H1 (cell line): ENCODE results near the gene RAD9A. TPM values are rescaled to one million over a fixed set of nuclear protein-coding genes. Genes with fewer than 3 reads are reported as not detected.

Experiments used
- ATF2 ChIP-seq: IDR thresholded peaks from 2 replicates; pipeline ENCODE4 v1.6.1; 2012; ENCODE audit warnings: low read length, inconsistent platforms
- ATF3 ChIP-seq: IDR thresholded peaks from 2 replicates; pipeline ENCODE4 v1.6.1; 2011; ENCODE audit warnings: low read depth, mild to moderate bottlenecking, low read length; ENCODE audit not compliant: insufficient read depth
- BRCA1 ChIP-seq: IDR thresholded peaks from 2 replicates; pipeline ENCODE4 v1.6.1; 2012; ENCODE audit warnings: low read depth, low read length, improper control_type of control experiment
- CBX8 ChIP-seq: fragments of 300-800, 300-1000 bp; sonication (generic); IDR thresholded peaks from 2 replicates; pipeline ENCODE4 v1.7.1; 2016; ENCODE audit warnings: low read depth, low read length, borderline replicate concordance
- GABPA ChIP-seq: IDR thresholded peaks from 2 replicates; pipeline ENCODE4 v1.6.1; 2011; ENCODE audit warnings: mild to moderate bottlenecking, low read length, moderate library complexity, borderline replicate concordance; ENCODE audit not compliant: insufficient read depth
- GTF2F1 ChIP-seq: IDR thresholded peaks from 2 replicates; pipeline ENCODE4 v1.6.1; 2012; ENCODE audit warnings: low read depth, low read length, improper control_type of control experiment, borderline replicate concordance
- HDAC6 ChIP-seq: IDR thresholded peaks from one replicate; pipeline ENCODE4 v1.7.1; 2012; ENCODE audit warnings: low read depth, mild to moderate bottlenecking, inconsistent platforms, low read length, moderate library complexity
- KDM1A ChIP-seq: fragments of 200-600, 300-600 bp; sonication (generic); IDR thresholded peaks from 2 replicates; pipeline ENCODE4 v1.7.1; 2016; ENCODE audit warnings: mild to moderate bottlenecking, low read length, borderline replicate concordance
- KDM4A ChIP-seq: IDR thresholded peaks from one replicate; pipeline ENCODE4 v1.7.1; 2012; ENCODE audit warnings: low read depth, mild to moderate bottlenecking, moderate library complexity, low read length, inconsistent platforms; ENCODE audit not compliant: severe bottlenecking
- KDM5A ChIP-seq: fragments of 200-600 bp; IDR thresholded peaks from 2 replicates; pipeline ENCODE4 v1.7.1; 2012; ENCODE audit warnings: mild to moderate bottlenecking, low read length, inconsistent platforms, mixed read lengths
- MAX ChIP-seq: IDR thresholded peaks from 2 replicates; pipeline ENCODE4 v1.6.1; 2012; ENCODE audit warnings: inconsistent platforms
- PHF8 ChIP-seq: fragments of 200-600 bp; sonication (generic); conservative IDR thresholded peaks from 2 replicates; pipeline ENCODE4 v1.7.1; 2012; ENCODE audit warnings: low read depth, mild to moderate bottlenecking, inconsistent platforms, low read length, moderate library complexity
- RXRA ChIP-seq: IDR thresholded peaks from 2 replicates; pipeline ENCODE4 v1.6.1; 2011; ENCODE audit warnings: low read depth, mild to moderate bottlenecking, low read length, moderate library complexity; ENCODE audit not compliant: insufficient read depth
- SIN3A ChIP-seq, 2 experiments: IDR thresholded peaks in 1 of 2; conservative IDR thresholded peaks in 1 of 2; 2 replicates each; pipeline ENCODE4 v1.6.1; 2011 to 2012; ENCODE audit warnings: low read length in 2 of 2, improper control_type of control experiment in 1 of 2, low read depth in 1 of 2, mild to moderate bottlenecking in 1 of 2
- SIRT6 ChIP-seq: IDR thresholded peaks from one replicate; pipeline ENCODE4 v1.7.1; 2012; ENCODE audit warnings: low read length, inconsistent platforms
- SIX5 ChIP-seq: IDR thresholded peaks from 2 replicates; pipeline ENCODE4 v1.6.1; 2011; ENCODE audit warnings: mild to moderate bottlenecking, low read depth, low read length
- SP1 ChIP-seq: IDR thresholded peaks from 2 replicates; pipeline ENCODE4 v1.6.1; 2011; ENCODE audit warnings: low read depth, low read length
- SP4 ChIP-seq: IDR thresholded peaks from 2 replicates; pipeline ENCODE4 v1.6.1; 2012; ENCODE audit warnings: low read length, inconsistent platforms
- SRF ChIP-seq: IDR thresholded peaks from 2 replicates; pipeline ENCODE4 v1.6.1; 2011; ENCODE audit warnings: mild to moderate bottlenecking, low read depth, low read length, moderate library complexity
- TBP ChIP-seq: IDR thresholded peaks from 2 replicates; pipeline ENCODE4 v1.6.1; 2011; ENCODE audit warnings: low read depth, low read length, improper control_type of control experiment
- USF2 ChIP-seq: IDR thresholded peaks from 2 replicates; pipeline ENCODE4 v1.6.1; 2011; ENCODE audit warnings: low read length, improper control_type of control experiment
- YY1 ChIP-seq: IDR thresholded peaks from 2 replicates; pipeline ENCODE4 v1.6.1; 2011; ENCODE audit warnings: low read depth, mild to moderate bottlenecking, low read length
- polyA plus RNA-seq, 7 experiments: library from polyadenylated mRNA; depleted of rRNA in 3 of 7; stranded (reverse) in 5 of 7; unstranded in 2 of 7; fragments of >200 nt in 5 of 7; fragments of 200-250 nt in 2 of 7; gene quantifications; 1 replicate in 5 of 7; 2 replicates in 1 of 7; 4 replicates in 1 of 7; pipeline versions ENCODE4 v1.2.1 to v1.2.3, GENCODE V29; 2011 to 2013; ENCODE audit warnings: missing spikeins in 2 of 7, mixed read lengths in 2 of 7
- total RNA-seq: library from RNA; stranded (reverse); fragmentation: NEBNext Ultra II Directional; extraction: Animal tissue kit (Norgen Biotek cat#: 25700); gene quantifications from 2 replicates; pipeline ENCODE4 v1.2.1, GENCODE V29; 2021

RAD9A gene
- total and polyA plus RNA-seq, 2 of the 8 experiments (the other 6 are each of a cell fraction or from before 2014, with no cell fraction given), result 22.2 to 25.5 TPM

GRCh38 chr11:67436459-67437081 lies 44.8 kb downstream of the RAD9A start (continued):
- no peak for TF ChIP-seq ATF2
- peak in 1 of 2 experiments; percentile 63; a peak in 2 of 4 replicates for TF ChIP-seq SIN3A (conservative IDR thresholded peaks at IDR 0.05 in 1 of 2, IDR thresholded peaks at IDR 0.05 in 1 of 2; ENCODE audit: low read depth in 1 of 2, low read length in 2 of 2)
- peak; percentile 92 for TF ChIP-seq SRF
- TF ChIP-seq MAX, result peak; percentile 88
- TF ChIP-seq KDM4A, result no peak
- TF ChIP-seq BRCA1, result no peak
- TF ChIP-seq SIX5, result no peak
- no peak for TF ChIP-seq GABPA
- TF ChIP-seq YY1, result 0 out of 2 replicates have a peak, but pooled peaks have one; percentile 16
- peak; percentile 78; the same call in 1 of the 2 replicates for TF ChIP-seq KDM1A
- TF ChIP-seq CBX8, result no peak
- TF ChIP-seq ATF3, result no peak
- TF ChIP-seq TBP, result peak; percentile 24; the same call in 1 of the 2 replicates
- TF ChIP-seq HDAC6, result no peak
- no peak for TF ChIP-seq GTF2F1
- TF ChIP-seq RXRA, result no peak
- peak; percentile 83 for TF ChIP-seq SP1
- no peak for TF ChIP-seq KDM5A
- no peak for TF ChIP-seq SIRT6
- no peak for TF ChIP-seq PHF8
- no peak for TF ChIP-seq SP4
- no peak for TF ChIP-seq USF2
